ENCODE data around the gene FSTL4. TPM values are rescaled to one million over a fixed set of nuclear protein-coding genes. Genes with fewer than 3 reads are reported as not detected.

Gene FSTL4
- total and polyA plus RNA-seq, 2 of the 4 experiments (the other 2 are of a cell fraction), result 0.18 TPM; not detected in 1

- H3K4me1 ChIP-seq (ENCODE audit: control insufficient read depth, insufficient read depth, low read length), result no peaks in the 10 kb centered on the region
- H3K9me3 ChIP-seq (ENCODE audit: control insufficient read depth, insufficient read depth, low read length), result no peaks in the 10 kb centered on the region
- no peak for ATAC-seq (ENCODE audit: low read depth)
- TF ChIP-seq SMC3 (IDR thresholded peaks at IDR 0.05; ENCODE audit: low read depth, low read length) (no peak), RAD21 (IDR thresholded peaks at IDR 0.05; ENCODE audit: low read length) (no peak), RFX5 (IDR thresholded peaks at IDR 0.05; ENCODE audit: low read depth, low read length) (no peak), CHD1 (IDR thresholded peaks at IDR 0.05; ENCODE audit: low read depth, low read length) (no peak), POLR2A (IDR thresholded peaks at IDR 0.05; ENCODE audit: low read depth, low read length) (no peak), FOS (IDR thresholded peaks at IDR 0.05; ENCODE audit: low read depth, low read length) (no peak), RCOR1 (IDR thresholded peaks at IDR 0.05; ENCODE audit: insufficient replicate concordance, low read length) (no peak), USF2 (IDR thresholded peaks at IDR 0.05; ENCODE audit: low read depth, low read length) (no peak), NFE2L2 (IDR thresholded peaks at IDR 0.05; ENCODE audit: low read depth, low read length) (no peak), CEBPB (IDR thresholded peaks at IDR 0.05; ENCODE audit: low read depth, low read length) (no peak), ELK1 (IDR thresholded peaks at IDR 0.05; ENCODE audit: borderline replicate concordance, low read depth, low read length) (no peak)
- H3K56ac ChIP-seq (ENCODE audit: extremely low read depth, insufficient read depth, low read length), result no peak overlapping the region
- WGBS, 2 experiments (ENCODE audit: extremely low coverage in 2 of 2, insufficient read length in 1 of 2), result no CpG with 5 or more reads among the region's 4 CpGs
- no TSS peak for BruUV-seq (replicated peaks)
- no peak overlapping the region for H3K4ac ChIP-seq (ENCODE audit: low read depth, low read length)
- H3K36me3 ChIP-seq (ENCODE audit: control insufficient read depth, insufficient read depth, low read length), result no peaks in the 10 kb centered on the region
- no peak overlapping the region for H3K18ac ChIP-seq (ENCODE audit: low read depth, low read length)
- no peak overlapping the region for H2AK9ac ChIP-seq (replicated peaks; ENCODE audit: low read depth, low read length, poor library complexity)
- peaks cover 13% of the 10 kb centered on the region for H3K27me3 ChIP-seq (ENCODE audit: control insufficient read depth, insufficient read depth, low read length)
- CTCF ChIA-PET, result no interaction called here
- H3K4me2 ChIP-seq (ENCODE audit: low read depth, low read length), result no peak overlapping the region
- H2BK20ac ChIP-seq (ENCODE audit: low read depth, low read length), result no peak overlapping the region
- H2AK5ac ChIP-seq (ENCODE audit: low read depth, low read length), result no peak overlapping the region
- H3K9me1 ChIP-seq (ENCODE audit: insufficient read depth, low read length), result no peaks in the 10 kb centered on the region
- no peak overlapping the region for H3K23ac ChIP-seq (ENCODE audit: low read depth, low read length)
- H4K8ac ChIP-seq (ENCODE audit: low read depth in 2 of 2, low read length in 2 of 2), result no peak overlapping the region
- H2AFZ ChIP-seq (replicated peaks; ENCODE audit: low read length, poor library complexity), result no peak overlapping the region
- dilution Hi-C loops (cut with HindIII; ENCODE audit: low sequenced_read_pairs, unreplicated experiment), result no loop called here
- no peak overlapping the region for H4K91ac ChIP-seq (ENCODE audit: insufficient read depth, low read depth, low read length)
- no peaks in the 10 kb centered on the region for H4K20me1 ChIP-seq (ENCODE audit: insufficient read depth, low read length)
- in situ Hi-C loops (cut with MboI; ENCODE audit: low sequenced_read_pairs), result no loop called here
- H2BK5ac ChIP-seq (ENCODE audit: low read depth, low read length, poor library complexity, severe bottlenecking), result no peak overlapping the region
- no peak overlapping the region for H2BK15ac ChIP-seq (ENCODE audit: low read depth, low read length)
- H4K5ac ChIP-seq (ENCODE audit: low read depth, low read length), result no peak overlapping the region
- H3K4me3 ChIP-seq (ENCODE audit: insufficient read depth, low read depth, low read length), result no peak overlapping the region
- no peak overlapping the region for H3K27ac ChIP-seq (ENCODE audit: insufficient read depth, low read length)
- H3K9ac ChIP-seq (ENCODE audit: low read depth, low read length), result no peak overlapping the region
- no peaks in the 10 kb centered on the region for H3K79me1 ChIP-seq (ENCODE audit: low read depth in 1 of 2, low read length in 2 of 2)
- H2BK120ac ChIP-seq (ENCODE audit: low read depth, low read length), result no peak overlapping the region
- DNase-seq, result no peak
- POLR2A ChIA-PET (ENCODE audit: unreplicated experiment), result no interaction called here
- no peak overlapping the region for H3K14ac ChIP-seq (replicated peaks; ENCODE audit: low read depth, low read length)
- intact Hi-C loops (cut with micrococcal nuclease), result no loop called here
Observed at GRCh38 chr5:133406208-133406976, 205.9 kb downstream of the FSTL4 start.

Measured in IMR-90 (cell line).